Globus pallidus (tissue), 1 donor: Measurements from ENCODE around the gene VPS41.
"Not testable (repeated sequence)": the region's sequence is repeated elsewhere in the genome, so short reads cannot be mapped to it uniquely, and the experiment has no call there.

Experiments used
- DNase-seq: peaks from one replicate; pipeline ENCODE4 v3.0.0-alpha.2; 2015; ENCODE audit warnings: low spot score

The VPS41 gene

DNA sequence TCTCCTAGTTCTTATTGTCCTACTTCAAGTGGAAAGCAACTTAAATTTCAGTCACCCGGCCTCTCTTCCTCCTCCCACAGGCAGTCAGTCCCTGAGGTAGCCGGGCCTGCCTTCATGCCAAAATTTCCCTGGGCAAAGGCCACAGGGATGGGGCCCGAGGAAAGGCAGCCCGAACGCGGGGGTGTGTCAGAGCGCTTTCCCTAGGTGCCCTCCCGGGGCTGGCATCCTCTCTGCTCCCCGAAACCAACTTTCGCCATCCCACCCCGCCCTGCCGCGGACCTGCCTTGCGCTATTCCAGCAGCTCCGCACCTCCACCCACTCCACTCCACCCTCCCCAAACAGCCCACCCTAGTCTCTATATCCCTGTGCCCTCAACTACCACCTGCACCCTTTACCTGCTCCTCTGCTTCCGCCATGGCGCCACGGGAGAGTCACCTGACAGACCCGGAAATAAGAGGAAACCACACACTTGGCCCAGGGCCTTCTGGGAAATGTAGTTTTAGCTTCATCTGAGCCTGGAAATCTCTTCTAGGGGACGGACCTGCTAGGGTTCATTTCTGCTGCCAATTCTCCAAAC is at the start of gene VPS41:
Gene VPS41, minus strand, starts transcription at position 433 of the 577 bp plus-strand sequence. Its CDS starts 17 bp downstream, at position 416.
- DNase-seq, result peak; percentile 80

DNA sequence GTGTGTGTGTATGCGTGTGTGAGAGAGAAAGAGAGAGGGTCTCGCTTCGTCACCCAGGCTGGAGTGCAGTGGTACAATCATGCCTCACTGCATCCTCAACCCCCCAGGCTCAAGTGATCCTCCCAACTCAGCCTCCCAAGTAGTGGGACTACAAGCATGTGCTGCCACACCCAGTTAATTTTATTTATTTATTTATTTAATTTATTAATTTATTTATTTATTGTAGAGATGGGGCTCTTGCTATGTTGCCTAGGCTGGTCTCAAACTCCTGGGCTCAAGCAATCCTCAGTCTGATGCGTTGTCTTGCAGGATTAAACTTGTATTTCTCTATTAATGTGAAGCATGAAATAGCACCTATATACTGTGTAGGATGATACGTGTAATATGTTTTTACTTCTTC is 46.9 kb upstream of the VPS41 start:
- DNase-seq, result no peak

DNA sequence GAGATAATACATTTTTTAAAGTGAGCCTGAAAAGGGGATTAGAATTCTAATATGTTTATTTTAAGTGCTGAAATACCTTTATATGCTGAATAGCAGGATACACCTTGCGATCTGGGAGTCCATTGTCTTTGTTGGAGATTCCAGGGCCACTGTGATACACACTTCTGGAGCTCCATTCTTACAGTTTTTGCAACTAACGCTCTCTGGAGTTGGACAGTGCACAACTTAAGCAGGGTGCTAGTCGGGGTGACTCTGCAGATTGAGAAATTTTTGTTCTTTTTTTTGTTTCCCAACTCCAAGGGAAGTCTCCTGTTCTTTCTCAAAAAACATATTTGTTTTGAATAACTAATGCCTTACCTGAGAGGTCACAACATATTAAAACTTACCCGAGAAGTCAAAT is 45.0 kb upstream of the VPS41 start:
- no peak for DNase-seq

DNA sequence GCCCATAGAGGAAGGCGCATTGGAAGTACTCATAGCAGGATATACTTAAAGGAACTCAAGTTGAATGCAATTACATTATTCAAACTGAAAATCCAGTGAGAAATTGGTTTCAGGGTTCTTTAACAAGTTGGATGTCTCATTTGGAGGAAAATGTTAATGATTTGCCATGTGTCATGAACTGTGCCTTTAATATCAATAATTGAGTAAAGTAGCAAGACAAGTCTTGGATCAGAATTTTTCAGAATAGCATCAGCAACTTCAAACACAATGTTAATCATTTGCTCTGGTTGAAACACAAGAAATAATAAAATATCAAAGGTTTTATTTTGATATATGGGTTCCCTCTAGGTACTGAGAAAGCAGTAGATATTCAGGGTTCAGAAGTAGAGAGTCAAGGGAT is 44.2 kb upstream of the VPS41 start:
- no peak for DNase-seq

DNA sequence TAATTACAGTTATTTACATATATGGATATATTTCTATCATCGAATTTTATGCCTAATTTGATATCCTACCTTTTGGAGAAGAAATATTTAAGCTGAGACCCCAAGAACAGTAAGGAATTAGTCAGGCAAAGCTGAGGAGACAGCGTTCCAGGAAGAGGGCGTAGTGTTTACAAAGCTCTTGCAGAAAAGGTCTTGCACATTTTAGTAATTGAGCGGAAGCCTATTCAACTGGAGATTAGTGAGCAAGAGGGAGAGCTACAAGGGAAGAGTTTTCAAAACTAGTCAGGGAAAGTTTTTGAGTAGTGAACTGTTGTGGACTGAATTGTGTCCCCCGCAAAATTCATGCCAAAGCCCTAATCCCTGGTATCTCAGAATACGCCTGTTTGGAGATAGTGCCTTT is 42.2 kb upstream of the VPS41 start:
- no peak for DNase-seq

DNA sequence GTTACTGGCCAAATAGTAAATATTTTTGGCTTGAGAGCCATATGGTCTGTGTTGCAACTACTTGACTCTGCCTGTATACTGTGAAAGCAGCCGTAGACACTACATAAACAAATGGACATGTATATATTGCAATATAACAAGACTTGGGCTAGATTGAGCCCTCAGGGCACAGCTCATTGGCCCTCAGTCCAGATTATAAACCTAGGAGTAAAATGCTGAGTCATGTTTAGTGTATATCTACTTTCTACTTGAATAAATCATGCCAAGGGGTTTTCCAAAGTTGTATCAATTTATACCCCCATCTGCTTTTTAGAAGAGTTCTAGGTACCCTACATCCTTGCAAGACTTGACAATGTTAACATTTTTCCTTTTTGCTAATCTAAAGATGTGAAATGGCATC is 41.3 kb upstream of the VPS41 start:
- no peak for DNase-seq

DNA sequence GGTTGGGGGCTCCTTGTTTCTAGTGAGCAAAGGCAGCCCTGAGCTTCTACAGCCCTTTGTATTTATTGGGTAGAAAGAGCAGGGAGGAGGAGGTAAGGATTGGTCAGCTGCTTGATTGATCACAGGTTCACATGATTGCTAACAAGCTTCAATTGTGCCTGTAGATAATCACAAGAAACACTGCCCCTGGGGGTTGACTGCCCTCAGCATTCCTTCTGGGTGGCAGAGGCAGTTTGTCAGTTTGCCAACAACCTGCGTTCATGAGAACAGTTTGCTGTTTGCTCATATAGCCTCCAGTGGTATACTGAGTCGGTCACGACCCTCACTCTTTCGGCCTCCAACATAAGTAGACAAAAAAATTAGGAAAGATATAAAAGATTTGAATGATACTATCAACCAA is 38.5 kb upstream of the VPS41 start:
- not testable (repeated sequence) for DNase-seq

DNA sequence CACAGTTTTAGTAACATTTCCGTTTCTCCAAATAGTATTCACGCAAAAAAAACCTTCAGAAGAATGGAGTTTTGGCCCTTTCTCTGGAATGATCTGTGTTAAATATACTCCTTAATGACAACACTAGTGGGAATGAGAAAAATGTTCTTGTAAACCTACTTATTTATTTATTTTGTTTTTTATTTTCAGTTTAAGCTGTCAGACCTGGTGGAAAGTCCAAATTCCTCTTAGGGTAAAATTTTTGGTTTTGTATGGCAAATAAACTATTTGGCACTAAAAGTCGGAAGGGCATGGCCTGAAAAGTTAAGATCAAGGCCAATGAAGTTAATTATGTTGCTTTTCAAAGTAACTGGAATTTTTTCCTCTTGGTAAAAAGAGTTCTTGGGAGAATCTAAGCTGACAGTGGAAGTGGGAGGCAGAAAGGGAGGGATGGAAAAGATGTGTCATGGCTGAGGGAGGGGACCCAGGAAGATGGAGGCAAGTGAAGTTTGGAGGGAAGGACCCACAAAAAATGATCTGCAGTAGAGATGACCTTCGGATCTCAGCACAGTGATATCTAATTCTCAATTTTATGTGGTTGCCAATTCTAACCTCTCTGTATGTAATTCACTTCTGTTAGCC is 33.5 kb upstream of the VPS41 start:
- no peak for DNase-seq

DNA sequence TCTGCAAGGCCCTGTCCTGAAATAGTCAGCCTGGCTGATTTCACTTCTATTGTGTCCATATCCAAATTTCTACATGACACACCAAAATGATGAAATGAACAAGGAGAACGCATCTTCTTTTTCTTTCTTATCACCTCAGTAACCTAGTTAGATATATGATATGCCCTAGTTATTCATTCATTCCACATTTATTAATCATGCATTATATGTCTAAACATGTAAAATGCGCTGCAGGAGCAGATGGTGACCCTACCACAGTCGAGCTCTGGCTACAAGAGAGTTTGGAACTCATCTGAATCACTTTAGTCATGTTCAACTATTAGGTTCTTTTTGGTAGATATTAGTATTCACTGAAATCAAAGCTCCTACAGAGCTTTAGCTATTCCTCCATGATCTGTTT is 31.8 kb upstream of the VPS41 start:
- no peak for DNase-seq

DNA sequence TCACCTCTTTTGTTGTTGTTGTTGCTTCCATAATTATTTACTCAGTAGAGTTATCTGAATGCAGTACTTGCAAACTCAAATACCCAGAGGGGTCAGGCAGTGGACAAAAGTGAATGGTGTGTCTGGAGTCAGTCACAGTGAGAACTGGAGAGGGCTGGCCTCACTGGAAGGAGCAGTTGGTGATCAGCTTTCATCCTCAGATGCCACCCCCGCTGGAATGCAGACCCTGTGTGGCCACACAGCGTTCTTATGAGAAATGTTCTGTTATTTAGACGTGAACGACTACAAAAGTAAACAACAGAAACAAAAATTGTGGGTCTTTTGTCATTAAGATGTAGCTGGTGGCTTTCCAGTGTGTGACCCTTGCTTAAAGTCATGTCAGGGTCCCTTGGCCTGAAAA is 29.6 kb upstream of the VPS41 start:
- no peak for DNase-seq

DNA sequence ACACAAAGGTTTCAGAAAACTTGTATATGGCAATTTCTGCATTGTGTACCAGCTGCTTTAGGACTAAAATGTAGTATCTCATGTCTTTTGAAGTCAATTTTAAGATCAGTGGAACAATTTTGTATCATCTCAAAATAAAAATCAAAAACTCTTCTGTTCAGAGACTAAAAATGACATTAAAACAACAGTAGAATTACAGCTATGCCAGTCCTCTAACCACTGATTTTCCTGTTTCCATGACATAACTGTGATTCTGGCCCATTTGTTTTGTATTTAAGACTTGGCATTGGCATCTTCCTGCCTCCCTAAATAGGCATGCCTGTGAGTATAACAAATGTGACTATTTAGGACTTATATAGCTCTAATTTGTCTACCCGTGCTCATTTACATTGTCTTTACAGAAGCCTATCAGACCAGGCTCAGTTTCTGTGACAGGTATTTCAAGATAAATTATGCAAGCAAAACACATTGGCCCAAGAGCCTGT is 29.1 kb upstream of the VPS41 start:
- no peak for DNase-seq

DNA sequence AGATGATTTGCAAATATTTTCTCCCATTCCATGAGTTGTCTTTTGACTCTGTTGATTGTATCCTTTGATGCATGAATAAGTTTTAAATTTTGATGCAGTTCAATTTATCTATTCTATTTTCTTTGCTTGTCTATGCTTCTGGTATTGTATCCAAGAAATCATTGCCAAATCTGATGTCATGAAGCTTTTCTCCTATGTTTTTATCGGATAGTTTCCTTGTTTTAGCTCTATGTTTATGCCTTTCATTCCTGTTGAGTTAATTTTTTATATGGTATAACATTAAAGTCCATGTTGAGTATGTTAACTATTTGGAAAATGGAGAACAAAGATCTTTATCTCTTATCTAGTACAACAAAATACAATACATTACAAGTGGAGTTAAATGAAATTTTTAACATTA is 27.6 kb upstream of the VPS41 start:
- DNase-seq, result no peak

DNA sequence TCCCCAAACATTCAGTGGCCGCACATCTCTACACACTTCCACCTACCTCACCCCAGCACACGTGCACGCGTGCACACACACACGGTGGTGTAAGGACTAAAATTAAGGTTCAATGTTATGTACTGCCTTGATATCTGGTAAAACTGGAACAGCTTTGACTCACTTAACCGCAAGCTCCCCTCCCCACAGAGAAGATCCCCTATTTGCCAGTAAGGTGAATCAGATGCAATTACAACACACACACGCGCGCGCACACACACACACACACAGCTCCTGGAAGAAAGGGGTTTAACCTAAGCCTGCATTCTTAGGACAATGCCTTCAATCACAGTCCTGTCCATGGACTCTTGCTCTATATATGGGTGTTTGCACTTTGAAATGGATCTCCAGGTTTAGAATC is 25.5 kb upstream of the VPS41 start:
- DNase-seq, result no peak

DNA sequence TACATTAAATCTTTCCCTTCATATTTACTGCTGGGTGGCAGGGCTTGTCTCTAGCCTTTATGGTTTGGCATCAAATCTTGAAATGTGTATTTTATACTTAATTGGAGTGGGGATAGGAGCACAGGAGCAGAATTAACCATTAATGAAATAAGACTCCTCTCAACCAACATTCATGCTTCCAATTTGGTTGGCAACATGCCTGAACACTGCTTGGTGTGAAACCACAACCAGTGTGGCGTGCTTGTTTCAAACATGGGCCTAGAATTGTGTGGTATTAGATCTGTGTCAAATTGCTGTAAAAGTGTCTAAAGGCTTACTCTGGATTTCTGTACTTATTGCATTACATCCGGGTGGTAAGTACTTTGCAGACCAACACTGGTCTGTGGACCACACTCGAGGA is 25.1 kb upstream of the VPS41 start:
- no peak for DNase-seq

DNA sequence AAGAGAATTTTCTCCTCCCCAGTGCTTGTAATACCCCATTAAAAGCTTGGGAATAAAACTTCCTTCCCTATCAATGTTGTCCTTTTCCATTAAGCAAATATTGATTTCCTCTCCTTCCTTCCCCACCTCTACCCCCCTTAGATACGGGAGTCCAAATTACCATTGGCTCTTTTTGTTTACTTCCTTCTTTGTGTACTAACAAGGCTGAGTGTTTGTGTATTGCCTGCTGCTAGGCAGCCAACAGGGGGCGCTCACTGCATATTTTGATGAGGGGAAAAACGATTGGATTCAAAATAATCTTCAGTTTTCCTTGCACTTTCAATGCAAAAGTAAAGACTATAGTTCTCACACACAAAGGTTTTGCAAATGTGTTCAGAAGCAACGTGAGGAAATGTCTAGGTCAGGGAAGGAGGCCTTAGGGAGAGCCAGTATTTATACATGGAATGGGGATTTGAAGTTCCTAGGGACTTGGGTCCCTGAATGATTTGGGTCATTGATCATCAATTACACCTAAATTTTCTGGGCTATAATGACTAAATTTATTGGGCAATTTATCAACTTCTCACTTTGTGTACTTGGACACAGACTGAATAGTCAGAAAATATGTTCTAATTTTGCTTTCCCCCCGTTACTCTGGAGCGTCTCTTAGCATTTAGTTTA is 23.6 kb upstream of the VPS41 start:
- peak; percentile 47 for DNase-seq

DNA sequence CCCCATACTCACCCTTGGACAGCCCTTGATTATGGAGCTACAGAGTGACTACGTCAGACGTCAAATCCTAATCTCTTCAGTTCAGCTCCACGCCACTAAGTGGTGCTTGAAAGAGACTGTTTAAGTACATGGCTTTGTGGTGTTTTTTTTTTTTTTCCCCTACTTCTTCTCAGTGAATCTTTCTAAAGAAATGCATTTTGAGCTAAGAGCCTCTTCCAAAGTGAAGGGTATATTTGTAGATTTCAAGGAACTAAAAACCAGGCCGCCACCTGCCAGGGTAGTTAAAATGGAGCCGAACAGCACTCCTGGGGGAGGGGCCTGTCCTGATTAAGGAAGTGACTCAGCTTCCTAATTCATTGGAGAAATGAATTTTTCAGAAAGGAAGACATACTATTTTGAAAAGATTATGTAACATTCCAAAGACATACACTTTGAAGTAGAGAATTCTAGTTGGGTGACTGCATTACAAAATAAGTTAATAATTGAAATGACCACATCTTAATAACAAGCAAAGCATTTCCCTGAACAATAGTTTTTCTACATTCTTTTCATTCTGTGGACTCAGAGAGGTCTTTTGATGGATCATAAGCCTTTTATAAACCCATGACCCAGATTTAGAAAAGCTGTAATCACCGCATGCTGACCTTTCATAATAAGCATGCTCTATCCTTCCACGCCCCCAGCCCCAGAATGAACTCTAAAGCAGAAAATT is 20.6 kb upstream of the VPS41 start:
- no peak for DNase-seq

DNA sequence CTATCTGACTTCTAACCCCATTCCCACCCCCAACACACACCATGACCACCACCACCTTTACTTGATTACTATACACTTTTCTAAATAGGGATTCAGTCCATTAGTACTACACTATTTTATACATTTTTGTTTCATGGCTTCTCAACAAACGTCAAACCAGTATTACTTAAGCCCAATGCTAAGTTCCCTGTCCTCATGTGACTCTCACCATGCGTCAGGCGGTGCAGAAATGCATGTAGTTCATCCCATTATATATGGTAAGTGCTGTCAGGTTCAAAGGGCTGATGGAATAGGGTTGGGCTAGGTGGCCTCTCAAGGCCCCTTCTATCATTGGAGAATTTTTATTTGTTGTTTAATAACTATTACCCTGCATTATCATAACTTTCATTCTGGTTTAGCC is 19.5 kb upstream of the VPS41 start:
- no peak for DNase-seq

DNA sequence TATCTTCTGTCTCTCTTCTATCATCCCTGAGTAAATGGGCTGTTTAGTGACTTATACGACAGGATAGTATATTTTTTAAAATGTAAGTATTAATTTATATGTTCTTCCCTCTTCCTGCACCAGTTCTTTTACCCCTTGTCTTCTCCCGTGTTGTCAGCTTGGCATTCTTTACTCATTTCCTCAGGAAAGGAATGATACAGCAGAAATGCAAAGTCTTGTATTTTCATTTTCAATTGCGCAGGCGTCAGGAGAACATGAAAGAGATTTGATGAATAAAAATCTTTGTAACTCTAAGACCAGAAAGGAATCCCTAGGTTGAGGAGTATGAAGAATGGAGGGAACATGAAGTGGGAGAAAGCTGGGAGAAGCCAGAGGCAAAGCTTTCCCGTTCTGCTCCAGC is 18.8 kb upstream of the VPS41 start:
- no peak for DNase-seq

DNA sequence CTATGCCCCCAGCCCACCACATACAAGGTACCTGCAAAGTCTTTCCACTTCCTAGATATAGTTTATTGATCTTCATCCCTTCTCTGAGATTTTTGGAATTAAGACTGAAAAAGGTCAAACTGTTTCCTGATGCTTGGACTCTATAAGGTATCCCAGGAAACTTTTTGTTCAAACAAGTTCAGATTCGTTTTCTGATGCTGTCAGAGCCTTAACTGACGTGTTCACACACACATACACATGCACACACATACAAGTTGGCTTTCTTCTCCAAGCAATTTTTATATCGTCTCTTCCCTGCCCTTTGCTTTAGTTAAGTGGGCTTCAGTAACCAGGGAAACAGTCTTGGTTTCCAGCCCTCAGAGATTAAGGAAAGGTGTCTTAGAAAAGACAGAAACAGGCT is 11.7 kb upstream of the VPS41 start:
- no peak for DNase-seq

DNA sequence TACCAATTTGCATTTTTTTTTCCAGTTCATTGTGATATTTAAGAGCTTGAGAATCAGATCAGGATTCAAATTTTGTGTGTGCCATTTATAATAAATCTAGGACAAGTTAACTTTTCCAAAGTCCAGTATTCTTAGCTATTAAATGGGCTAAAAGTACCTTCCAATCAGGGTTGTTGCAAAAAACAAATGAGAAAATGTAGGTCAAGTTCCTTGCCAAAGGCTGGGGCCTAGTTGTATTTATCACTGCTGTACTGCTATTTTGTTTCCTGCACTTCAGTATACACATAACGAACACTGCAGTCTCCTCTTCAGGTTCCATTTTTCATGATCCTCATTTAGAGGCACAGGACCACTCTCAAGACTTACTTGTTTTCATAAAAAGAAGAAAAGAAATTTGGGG is 7.4 kb upstream of the VPS41 start:
- no peak for DNase-seq

DNA sequence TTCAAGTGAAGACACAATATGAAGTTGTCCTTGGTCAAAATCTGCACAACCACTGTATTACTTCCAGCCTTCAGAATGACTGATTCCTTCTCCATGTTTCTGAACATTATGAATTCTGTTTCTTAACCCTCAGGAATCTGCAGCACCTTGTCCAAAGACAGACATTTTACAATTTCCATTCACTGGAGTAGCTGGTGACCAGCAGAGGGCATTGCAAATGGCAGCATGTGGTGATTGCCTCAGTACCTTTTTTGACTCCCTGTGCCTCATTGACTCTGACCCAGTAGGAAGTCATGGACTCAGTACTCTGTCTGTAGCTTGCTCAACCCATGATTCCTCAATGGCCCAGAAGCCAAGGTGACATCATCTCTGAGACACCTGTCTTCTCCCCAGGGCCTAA is 879 bp upstream of the VPS41 start:
- DNase-seq, result no peak

DNA sequence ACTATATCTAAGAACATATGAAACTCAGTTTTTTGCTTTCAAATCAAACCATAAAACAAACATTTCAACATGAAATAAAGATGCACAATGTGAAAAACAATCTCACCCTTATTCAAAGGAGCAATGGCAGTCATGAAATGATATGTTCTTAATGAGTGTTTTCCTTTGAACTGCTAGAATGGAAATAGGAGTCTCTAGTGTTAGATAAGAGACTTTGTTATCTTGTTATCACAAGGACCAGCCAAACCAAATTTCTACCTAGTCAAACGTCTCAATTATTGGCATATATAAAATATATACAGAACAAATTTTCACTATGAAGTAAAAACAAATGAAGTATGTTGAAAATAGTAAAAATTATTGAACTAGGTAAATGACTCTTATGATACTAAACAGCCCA is 1.2 kb downstream of the VPS41 start:
- DNase-seq, result no peak

DNA sequence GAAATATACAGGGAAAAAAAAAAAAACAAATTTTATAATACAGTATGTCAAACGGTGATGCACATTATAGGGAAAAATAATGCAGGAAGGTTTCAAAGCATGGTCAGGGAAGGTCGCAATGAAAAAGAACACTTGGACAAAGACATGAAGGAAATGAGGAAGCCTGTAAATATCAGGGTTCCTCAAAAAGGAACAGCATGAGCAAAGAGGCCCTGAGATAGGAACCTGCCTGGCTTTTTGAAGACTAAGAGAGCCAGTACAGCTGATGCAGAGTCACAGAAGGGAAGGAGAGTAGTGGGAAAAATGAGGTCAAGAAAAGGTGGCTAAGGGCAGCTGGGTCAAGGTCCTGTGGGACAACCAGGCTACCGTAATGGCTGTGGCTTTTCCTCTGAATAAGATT is 1.9 kb downstream of the VPS41 start:
- DNase-seq, result no peak
